Muscle layer of colon (tissue), 2 donors: ENCODE measurements around the gene CDK14.

Source experiments
- H3K27ac ChIP-seq: one replicate; pipeline ENCODE4 v1.7.0; 2013; ENCODE audit warnings: low read depth, mild to moderate bottlenecking, low read length, moderate library complexity
- H3K27me3 ChIP-seq, 2 donors: one replicate each; pipeline ENCODE4 v1.7.0; 2013; ENCODE audit warnings: low read length in 2 of 2, mild to moderate bottlenecking in 2 of 2; ENCODE audit not compliant: insufficient read depth in 2 of 2, control insufficient read depth in 1 of 2
- H3K36me3 ChIP-seq: one replicate; pipeline ENCODE4 v1.7.0; 2013; ENCODE audit warnings: mild to moderate bottlenecking, low read length; ENCODE audit not compliant: insufficient read depth
- H3K4me1 ChIP-seq: one replicate; pipeline ENCODE4 v1.7.0; 2013; ENCODE audit warnings: mild to moderate bottlenecking, low read length; ENCODE audit not compliant: insufficient read depth
- H3K4me3 ChIP-seq, 2 donors: one replicate each; pipeline ENCODE4 v1.7.0; 2013; ENCODE audit warnings: low read length in 2 of 2, low read depth in 1 of 2, mild to moderate bottlenecking in 1 of 2, moderate library complexity in 1 of 2
- H3K9ac ChIP-seq: one replicate; pipeline ENCODE4 v1.7.0; 2013; ENCODE audit warnings: low read length
- H3K9me3 ChIP-seq: one replicate; pipeline ENCODE4 v1.7.0; 2013; ENCODE audit warnings: mild to moderate bottlenecking, low read length
- donor health status: abdominal sarcoma.
- donor health status: Adenocarcinoma of cecum.

Gene CDK14

GRCh38 chr7:90597563-90598253 lies 1.6 kb downstream of the CDK14 start:
- H3K9ac ChIP-seq = peak overlapping the region; percentile 58
- H3K36me3 ChIP-seq = no peaks in the 10 kb centered on the region
- peaks cover 12% of the 10 kb centered on the region for H3K4me1 ChIP-seq
- no peak overlapping the region for H3K27ac ChIP-seq
- H3K9me3 ChIP-seq = no peaks in the 10 kb centered on the region
- H3K27me3 ChIP-seq = no peaks in the 10 kb centered on the region
- peak overlapping the region; percentile 15 to 84 for H3K4me3 ChIP-seq

GRCh38 chr7:90599038-90599437 lies 2.9 kb downstream of the CDK14 start:
- Histone ChIP-seq H3K27ac (no peak overlapping the region), H3K4me1 (peaks cover 12% of the 10 kb centered on the region)

GRCh38 chr7:90599892-90600555 lies 3.9 kb downstream of the CDK14 start:
- Histone ChIP-seq H3K9me3 (no peaks in the 10 kb centered on the region), H3K36me3 (no peaks in the 10 kb centered on the region), H3K4me3 (no peak overlapping the region)

More at GRCh38 chr7:90599038-90599437, 2.9 kb downstream of the CDK14 start:
- no peak overlapping the region for H3K4me3 ChIP-seq
- H3K36me3 ChIP-seq = no peaks in the 10 kb centered on the region
- no peaks in the 10 kb centered on the region for H3K27me3 ChIP-seq
- H3K9ac ChIP-seq = no peak overlapping the region
- H3K9me3 ChIP-seq = no peaks in the 10 kb centered on the region

GRCh38 chr7:90602303-90602702 lies 6.2 kb downstream of the CDK14 start:
- H3K9me3 ChIP-seq = no peaks in the 10 kb centered on the region
- H3K4me3 ChIP-seq = no peak overlapping the region
- H3K4me1 ChIP-seq = peaks cover 3% of the 10 kb centered on the region
- H3K36me3 ChIP-seq = no peaks in the 10 kb centered on the region
- H3K27ac ChIP-seq = no peak overlapping the region
- H3K27me3 ChIP-seq = no peaks in the 10 kb centered on the region
- H3K9ac ChIP-seq = no peak overlapping the region

More at GRCh38 chr7:90599892-90600555, 3.9 kb downstream of the CDK14 start:
- Histone ChIP-seq H3K27ac (no peak overlapping the region), H3K27me3 (no peaks in the 10 kb centered on the region), H3K9ac (no peak overlapping the region), H3K4me1 (peaks cover 12% of the 10 kb centered on the region)

GRCh38 chr7:90603346-90603745 lies 7.2 kb downstream of the CDK14 start:
- Histone ChIP-seq H3K36me3 (no peaks in the 10 kb centered on the region), H3K9me3 (no peaks in the 10 kb centered on the region), H3K9ac (no peak overlapping the region), H3K4me1 (no peaks in the 10 kb centered on the region), H3K27ac (no peak overlapping the region), H3K27me3 (no peaks in the 10 kb centered on the region), H3K4me3 (no peak overlapping the region)

GRCh38 chr7:90604383-90604782 lies 8.3 kb downstream of the CDK14 start:
- no peaks in the 10 kb centered on the region for H3K9me3 ChIP-seq
- H3K27ac ChIP-seq = no peak overlapping the region
- no peak overlapping the region for H3K4me3 ChIP-seq
- no peaks in the 10 kb centered on the region for H3K4me1 ChIP-seq
- no peaks in the 10 kb centered on the region for H3K27me3 ChIP-seq
- H3K36me3 ChIP-seq = no peaks in the 10 kb centered on the region
- no peak overlapping the region for H3K9ac ChIP-seq

- no peak overlapping the region for H3K4me3 ChIP-seq
Observed at GRCh38 chr7:90605055-90605454, 8.9 kb downstream of the CDK14 start.

GRCh38 chr7:90607196-90607595 lies 11.1 kb downstream of the CDK14 start:
- Histone ChIP-seq H3K27me3 (no peaks in the 10 kb centered on the region), H3K36me3 (no peaks in the 10 kb centered on the region), H3K27ac (no peak overlapping the region), H3K4me3 (no peak overlapping the region), H3K4me1 (no peaks in the 10 kb centered on the region), H3K9ac (no peak overlapping the region), H3K9me3 (no peaks in the 10 kb centered on the region)

More at GRCh38 chr7:90605055-90605454, 8.9 kb downstream of the CDK14 start:
- Histone ChIP-seq H3K36me3 (no peaks in the 10 kb centered on the region), H3K4me1 (no peaks in the 10 kb centered on the region), H3K27me3 (no peaks in the 10 kb centered on the region), H3K27ac (no peak overlapping the region), H3K9me3 (no peaks in the 10 kb centered on the region), H3K9ac (no peak overlapping the region)

- Histone ChIP-seq H3K4me1 (no peaks in the 10 kb centered on the region), H3K4me3 (no peak overlapping the region), H3K36me3 (no peaks in the 10 kb centered on the region), H3K9me3 (no peaks in the 10 kb centered on the region), H3K27ac (no peak overlapping the region), H3K9ac (no peak overlapping the region), H3K27me3 (no peaks in the 10 kb centered on the region)
Observed at GRCh38 chr7:90610105-90610504, 14.0 kb downstream of the CDK14 start.

- Histone ChIP-seq H3K27me3 (no peaks in the 10 kb centered on the region), H3K27ac (no peak overlapping the region)
Observed at GRCh38 chr7:90611115-90611514, 15.0 kb downstream of the CDK14 start.

GRCh38 chr7:90613088-90613498 lies 17.0 kb downstream of the CDK14 start:
- H3K9ac ChIP-seq = no peak overlapping the region
- no peak overlapping the region for H3K27ac ChIP-seq
- no peak overlapping the region for H3K4me3 ChIP-seq
- no peaks in the 10 kb centered on the region for H3K36me3 ChIP-seq
- no peaks in the 10 kb centered on the region for H3K9me3 ChIP-seq
- no peaks in the 10 kb centered on the region for H3K27me3 ChIP-seq
- H3K4me1 ChIP-seq = no peaks in the 10 kb centered on the region

More at GRCh38 chr7:90611115-90611514, 15.0 kb downstream of the CDK14 start:
- Histone ChIP-seq H3K4me1 (no peaks in the 10 kb centered on the region), H3K9ac (no peak overlapping the region), H3K9me3 (no peaks in the 10 kb centered on the region), H3K36me3 (no peaks in the 10 kb centered on the region), H3K4me3 (no peak overlapping the region)

GRCh38 chr7:90617442-90617841 lies 21.3 kb downstream of the CDK14 start:
- H3K9ac ChIP-seq = no peak overlapping the region
- H3K36me3 ChIP-seq = no peaks in the 10 kb centered on the region
- H3K27me3 ChIP-seq = no peaks in the 10 kb centered on the region
- H3K9me3 ChIP-seq = no peaks in the 10 kb centered on the region
- no peak overlapping the region for H3K4me3 ChIP-seq
- H3K27ac ChIP-seq = no peak overlapping the region
- no peaks in the 10 kb centered on the region for H3K4me1 ChIP-seq
